ENCODE results near the gene TEX48.

The TEX48 gene

GRCh38 chr9:114681594-114682332 is at the start of gene TEX48:
TEX48 (minus strand) TSS chr9:114682192; CDS start chr9:114671723, 10,469 bp downstream.
- DNase-seq, result peak; percentile 92 to 94 (median 94)

- no peak for DNase-seq
Measured at GRCh38 chr9:114731701-114732100, 49.7 kb upstream of the TEX48 start.

GRCh38 chr9:114729706-114730105 is 47.7 kb upstream of the TEX48 start:
- no peak for DNase-seq

GRCh38 chr9:114725930-114726329 is 43.9 kb upstream of the TEX48 start:
- DNase-seq, result no peak

GRCh38 chr9:114724744-114725143 is 42.8 kb upstream of the TEX48 start:
- no peak for DNase-seq

- no peak for DNase-seq
Measured at GRCh38 chr9:114723931-114724330, 41.9 kb upstream of the TEX48 start.

- DNase-seq, result no peak
Measured at GRCh38 chr9:114722937-114723620, 41.1 kb upstream of the TEX48 start.

- DNase-seq, result peak in 2 of 3 donors; percentile 31 to 68
Measured at GRCh38 chr9:114722081-114722621, 40.2 kb upstream of the TEX48 start.

- DNase-seq, result no peak
Measured at GRCh38 chr9:114721491-114722079, 39.6 kb upstream of the TEX48 start.

GRCh38 chr9:114720086-114720676 is 38.2 kb upstream of the TEX48 start:
- peak in 2 of 3 donors; percentile 25 to 44 for DNase-seq

- no peak for DNase-seq
Measured at GRCh38 chr9:114719290-114719689, 37.3 kb upstream of the TEX48 start.

GRCh38 chr9:114718801-114719221 is 36.8 kb upstream of the TEX48 start:
- no peak for DNase-seq

GRCh38 chr9:114717908-114718486 is 36.0 kb upstream of the TEX48 start:
- DNase-seq, result no peak

GRCh38 chr9:114709636-114710035 is 27.6 kb upstream of the TEX48 start:
- no peak for DNase-seq

- no peak for DNase-seq
Measured at GRCh38 chr9:114706711-114707110, 24.7 kb upstream of the TEX48 start.

GRCh38 chr9:114701988-114702387 is 20.0 kb upstream of the TEX48 start:
- no peak for DNase-seq

- DNase-seq, result no peak
Measured at GRCh38 chr9:114697951-114698351, 16.0 kb upstream of the TEX48 start.

- DNase-seq, result peak; percentile 52 to 64 (median 59)
Measured at GRCh38 chr9:114696814-114697544, 15.0 kb upstream of the TEX48 start.

GRCh38 chr9:114695948-114696347 is 14.0 kb upstream of the TEX48 start:
- no peak for DNase-seq

GRCh38 chr9:114694719-114695269 is 12.8 kb upstream of the TEX48 start:
- DNase-seq, result no peak

- no peak for DNase-seq
Measured at GRCh38 chr9:114694146-114694545, 12.2 kb upstream of the TEX48 start.
